HG02943 (cell line): ENCODE measurements around the gene KCNC3.

Experiments used
- ATAC-seq: cut with Tn5 transposase; IDR thresholded peaks from one replicate; pipeline ENCODE4 v1.9.1; 2021; ENCODE audit warnings: mild to moderate bottlenecking, low read depth, moderate library complexity; ENCODE audit not compliant: unreplicated experiment

Gene KCNC3

GRCh38 chr19:50329146-50329925 is at the start of gene KCNC3:
TSS of gene KCNC3 (minus strand) at chr19:50329377. CDS start at chr19:50329082, 295 bp downstream.
- peak; percentile 43 for ATAC-seq

GRCh38 chr19:50378863-50379236 is 49.7 kb upstream of the KCNC3 start:
- no peak for ATAC-seq

- ATAC-seq, result no peak
Observed at GRCh38 chr19:50378169-50378862, 49.1 kb upstream of the KCNC3 start.

GRCh38 chr19:50377517-50377916 is 48.3 kb upstream of the KCNC3 start:
- ATAC-seq, result no peak

- peak; percentile 4 for ATAC-seq
Observed at GRCh38 chr19:50377051-50377461, 47.9 kb upstream of the KCNC3 start.

GRCh38 chr19:50376166-50377050 is 47.2 kb upstream of the KCNC3 start, which contains the start of gene NR1H2:
TSS of gene NR1H2 (plus strand) at chr19:50376457. CDS start at chr19:50377606, 1,149 bp downstream.
- ATAC-seq, result peak; percentile 78

GRCh38 chr19:50371914-50372475 is 42.8 kb upstream of the KCNC3 start:
- ATAC-seq, result no peak

- ATAC-seq, result peak; percentile 54
Observed at GRCh38 chr19:50368649-50369570, 39.7 kb upstream of the KCNC3 start.

- no peak for ATAC-seq
Observed at GRCh38 chr19:50365434-50366306, 36.5 kb upstream of the KCNC3 start, which contains the start of gene NAPSA. TSS of gene NAPSA (minus strand) at chr19:50365639. CDS start at chr19:50365621, 18 bp downstream.

- no peak for ATAC-seq
Observed at GRCh38 chr19:50362656-50363424, 33.7 kb upstream of the KCNC3 start.

GRCh38 chr19:50362030-50362412 is 32.8 kb upstream of the KCNC3 start:
- no peak for ATAC-seq

GRCh38 chr19:50361290-50362029 is 32.3 kb upstream of the KCNC3 start:
- ATAC-seq, result no peak

GRCh38 chr19:50359328-50359818 is 30.2 kb upstream of the KCNC3 start:
- no peak for ATAC-seq

- no peak for ATAC-seq
Observed at GRCh38 chr19:50358483-50359327, 29.5 kb upstream of the KCNC3 start.

GRCh38 chr19:50357178-50358100 is 28.3 kb upstream of the KCNC3 start:
- no peak for ATAC-seq
